PC-9 (cell line): ENCODE data around the gene DOCK9. TPM values are rescaled to one million over a fixed set of nuclear protein-coding genes. Genes with fewer than 3 reads are reported as not detected.

ENCODE experiments used
- BruUV-seq: library from RNA; stranded (reverse); fragments of 400-500 nt; replicated peaks from 2 replicates; lab custom pipeline; 2021; lab: Mats Ljungman, UMichigan
- CTCF ChIA-PET: fragments of 300-600 bp; sonication (Branson Sonifier 250); formaldehyde crosslinking; loops from one replicate; lab custom pipeline; 2022; ENCODE audit warnings: antibody characterized with exemption; lab: Charles Lee
- POLR2A ChIA-PET: fragments of 300-600 bp; sonication (Branson Sonifier 250); formaldehyde crosslinking; loops from one replicate; lab custom pipeline; 2022; ENCODE audit warnings: antibody characterized with exemption; ENCODE audit not compliant: unreplicated experiment; lab: Charles Lee
- DNase-seq, 2 experiments: peaks; one replicate each; pipeline versions ENCODE4 v3.0.0 to v3.0.0-alpha.2; 2015 to 2022; ENCODE audit warnings: mixed read lengths in 1 of 2
- H2AFZ ChIP-seq: fragments of 200-600 bp; sonication (generic); 2 replicates; pipeline ENCODE4 v1.8.1; 2017; ENCODE audit warnings: antibody characterized with exemption
- H3F3A ChIP-seq: fragments of 200-600 bp; sonication (generic); 2 replicates; pipeline ENCODE4 v1.8.1; 2017; ENCODE audit warnings: antibody characterized with exemption, mild to moderate bottlenecking, low read depth; ENCODE audit not compliant: insufficient read depth
- H3K27ac ChIP-seq: fragments of 200-600 bp; sonication (generic); 2 replicates; pipeline ENCODE4 v1.6.1; 2016; ENCODE audit warnings: mixed run types
- H3K27me3 ChIP-seq: fragments of 200-600 bp; sonication (generic); 2 replicates; pipeline ENCODE4 v1.6.1; 2016; ENCODE audit warnings: low read depth, mixed run types; ENCODE audit not compliant: insufficient read depth
- H3K36me3 ChIP-seq: fragments of 200-600 bp; sonication (generic); 2 replicates; pipeline ENCODE4 v1.6.1; 2016; ENCODE audit warnings: low read depth, mixed run types
- H3K4me1 ChIP-seq: fragments of 200-600 bp; sonication (generic); replicated peaks from 2 replicates; pipeline ENCODE4 v1.6.1; 2016; ENCODE audit warnings: mixed run types; ENCODE audit not compliant: insufficient read depth
- H3K4me2 ChIP-seq: fragments of 200-600 bp; sonication (generic); 2 replicates; pipeline ENCODE4 v1.6.1; 2017; ENCODE audit warnings: mixed run types
- H3K4me3 ChIP-seq: fragments of 200-600 bp; sonication (generic); 2 replicates; pipeline ENCODE4 v1.6.1; 2016; ENCODE audit warnings: mixed run types
- H3K79me2 ChIP-seq: fragments of 200-600 bp; sonication (generic); 2 replicates; pipeline ENCODE4 v1.6.1; 2017; ENCODE audit warnings: low read depth, mixed run types
- H3K9me2 ChIP-seq: fragments of 200-600 bp; sonication (generic); 2 replicates; pipeline ENCODE4 v1.8.1; 2017; ENCODE audit warnings: mild to moderate bottlenecking; ENCODE audit not compliant: insufficient read depth
- H3K9me3 ChIP-seq: fragments of 200-600 bp; sonication (generic); 2 replicates; pipeline ENCODE4 v1.8.1; 2016; ENCODE audit warnings: low read depth; ENCODE audit not compliant: insufficient read depth
- H4K20me1 ChIP-seq: fragments of 200-600 bp; sonication (generic); 2 replicates; pipeline ENCODE4 v1.8.1; 2017; ENCODE audit not compliant: insufficient read depth
- EZH2 ChIP-seq: fragments of 200-600 bp; sonication (generic); IDR thresholded peaks from 2 replicates; pipeline ENCODE4 v1.8.0; 2017; ENCODE audit warnings: antibody characterized with exemption, low read depth
- intact Hi-C: fragments of 100-400 bp; cut with micrococcal nuclease; formaldehyde crosslinking; loops from one replicate; pipeline ENCODE4 v1.10.0; 2022; ENCODE audit not compliant: unreplicated experiment
- total RNA-seq: library from RNA; stranded (reverse); gene quantifications from 2 replicates; pipeline ENCODE4 v1.2.3, GENCODE V29; 2021
- TF ChIP-seq, protein P1 (sequence below): fragments of 200-600 bp; sonication (generic); conservative IDR thresholded peaks from 2 replicates; pipeline ENCODE4 v1.6.1; 2017; ENCODE audit warnings: mixed run types, antibody characterized with exemption, mild to moderate bottlenecking, moderate library complexity

The DOCK9 gene
- total RNA-seq, 1 experiment from 2014 or later = 69.5 TPM

DNA sequence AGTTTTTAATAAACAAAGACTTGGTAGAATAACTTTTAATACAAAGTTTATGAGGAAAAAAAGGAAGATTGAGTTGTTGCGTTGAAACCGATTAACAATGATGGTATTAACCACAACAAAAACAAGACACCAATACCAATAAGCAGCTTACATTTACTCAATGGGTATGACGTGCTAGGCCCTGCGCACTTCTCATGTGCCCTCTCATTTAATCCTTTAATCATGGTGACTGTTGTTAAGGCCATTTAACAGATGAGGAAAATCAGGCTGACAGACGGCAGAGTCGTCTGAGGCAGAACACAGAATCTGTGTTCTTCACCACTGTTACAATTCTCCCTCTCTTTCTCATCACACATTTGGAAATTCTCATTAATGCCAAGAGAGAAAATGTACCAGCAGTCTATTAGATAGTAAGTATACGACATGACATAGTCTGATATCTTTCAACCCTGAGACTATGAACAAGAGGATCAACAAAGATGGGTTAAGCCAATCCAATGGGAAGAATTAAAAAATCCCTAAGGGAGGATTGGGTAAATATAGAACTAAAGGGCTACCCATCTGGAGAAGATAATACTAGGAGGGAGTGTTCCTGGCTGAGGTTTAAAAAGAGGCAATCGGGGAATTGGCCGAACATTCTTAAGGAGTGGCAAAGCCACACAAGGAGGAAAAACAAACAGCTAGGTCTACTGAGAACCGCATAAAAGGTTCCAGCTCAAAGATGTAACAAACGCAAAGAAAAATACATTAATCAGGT is 54.0 kb downstream of the DOCK9 start:
- Histone ChIP-seq H3K79me2 (no peaks in the 10 kb centered on the region), H3K9me2 (no peaks in the 10 kb centered on the region), H3K27me3 (no peaks in the 10 kb centered on the region), H2AFZ (no peak overlapping the region), H4K20me1 (no peaks in the 10 kb centered on the region), H3K27ac (no peak overlapping the region), H3K9me3 (no peaks in the 10 kb centered on the region), H3K36me3 (peaks cover 9% of the 10 kb centered on the region), H3K4me1 (peaks cover 8% of the 10 kb centered on the region; the same call in 1 of the 2 replicates), H3K4me3 (no peak overlapping the region), H3K4me2 (no peak overlapping the region), H3F3A (peaks cover 5% of the 10 kb centered on the region; the same call in 1 of the 2 replicates)
- ChIA-PET CTCF (no interaction called here), POLR2A (no interaction called here)
- no TSS peak for BruUV-seq
- DNase-seq = no peak
- intact Hi-C loops = no loop called here
- TF ChIP-seq, protein P1, sequence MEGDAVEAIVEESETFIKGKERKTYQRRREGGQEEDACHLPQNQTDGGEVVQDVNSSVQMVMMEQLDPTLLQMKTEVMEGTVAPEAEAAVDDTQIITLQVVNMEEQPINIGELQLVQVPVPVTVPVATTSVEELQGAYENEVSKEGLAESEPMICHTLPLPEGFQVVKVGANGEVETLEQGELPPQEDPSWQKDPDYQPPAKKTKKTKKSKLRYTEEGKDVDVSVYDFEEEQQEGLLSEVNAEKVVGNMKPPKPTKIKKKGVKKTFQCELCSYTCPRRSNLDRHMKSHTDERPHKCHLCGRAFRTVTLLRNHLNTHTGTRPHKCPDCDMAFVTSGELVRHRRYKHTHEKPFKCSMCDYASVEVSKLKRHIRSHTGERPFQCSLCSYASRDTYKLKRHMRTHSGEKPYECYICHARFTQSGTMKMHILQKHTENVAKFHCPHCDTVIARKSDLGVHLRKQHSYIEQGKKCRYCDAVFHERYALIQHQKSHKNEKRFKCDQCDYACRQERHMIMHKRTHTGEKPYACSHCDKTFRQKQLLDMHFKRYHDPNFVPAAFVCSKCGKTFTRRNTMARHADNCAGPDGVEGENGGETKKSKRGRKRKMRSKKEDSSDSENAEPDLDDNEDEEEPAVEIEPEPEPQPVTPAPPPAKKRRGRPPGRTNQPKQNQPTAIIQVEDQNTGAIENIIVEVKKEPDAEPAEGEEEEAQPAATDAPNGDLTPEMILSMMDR = no peak
- TF ChIP-seq EZH2 = no peak

DNA sequence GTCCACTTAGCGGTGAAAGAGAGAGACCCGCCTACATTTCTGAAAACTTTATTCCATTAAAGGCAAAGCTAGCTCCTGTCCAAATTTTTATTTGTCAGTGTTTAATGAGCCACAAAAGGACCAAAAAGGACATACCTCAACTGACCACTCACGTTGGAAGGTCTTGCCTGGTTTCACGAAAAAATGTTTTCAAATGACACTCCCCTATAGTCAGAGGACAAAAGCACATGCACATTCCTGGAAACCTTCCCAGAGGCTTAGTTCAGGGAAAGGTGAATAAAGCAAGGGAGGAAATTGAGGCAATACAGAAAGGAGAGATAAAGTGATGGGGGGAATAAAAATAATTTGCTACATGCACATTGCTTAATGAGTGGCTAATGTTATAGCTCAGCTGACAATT is 55.6 kb downstream of the DOCK9 start:
- no peak for DNase-seq
- no TSS peak for BruUV-seq

DNA sequence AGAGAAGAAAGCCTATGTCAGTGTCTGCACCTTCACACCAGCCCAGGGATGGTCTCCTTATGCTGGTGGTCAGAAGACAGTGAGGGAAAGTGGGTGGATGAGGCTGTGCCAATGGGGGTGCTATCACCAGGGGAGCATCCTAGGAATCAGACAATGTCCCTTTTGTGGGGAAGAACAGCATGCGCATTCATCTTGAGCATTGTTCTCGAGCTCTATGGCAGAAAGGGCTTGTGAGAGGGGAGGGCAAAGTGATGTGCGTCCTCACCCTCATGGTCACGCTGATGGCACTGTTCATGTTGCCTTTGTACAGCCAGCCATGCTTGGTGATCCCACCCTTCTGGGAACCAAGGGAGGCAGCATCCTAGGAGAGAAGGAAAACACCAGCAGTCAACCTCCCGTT is 56.1 kb downstream of the DOCK9 start:
- Histone ChIP-seq H3K4me2 (no peak overlapping the region), H3K36me3 (peaks cover 9% of the 10 kb centered on the region), H3K9me2 (no peaks in the 10 kb centered on the region), H2AFZ (no peak overlapping the region), H3K27me3 (no peaks in the 10 kb centered on the region), H3K4me3 (no peak overlapping the region), H3K9me3 (no peaks in the 10 kb centered on the region), H3K79me2 (no peaks in the 10 kb centered on the region), H4K20me1 (no peaks in the 10 kb centered on the region), H3K27ac (no peak overlapping the region), H3K4me1 (peaks cover 8% of the 10 kb centered on the region; the same call in 1 of the 2 replicates), H3F3A (no peaks in the 10 kb centered on the region)
- POLR2A ChIA-PET = no interaction called here
- intact Hi-C loops = no loop called here
- TF ChIP-seq, protein P1 = no peak
- no peak for TF ChIP-seq EZH2
- BruUV-seq = no TSS peak
- DNase-seq = no peak
- CTCF ChIA-PET = no interaction called here

More for the DNA sequence above, 55.6 kb downstream of the DOCK9 start:
- Histone ChIP-seq H3K9me2 (no peaks in the 10 kb centered on the region), H3K27me3 (no peaks in the 10 kb centered on the region), H3K9me3 (no peaks in the 10 kb centered on the region), H4K20me1 (no peaks in the 10 kb centered on the region), H3K4me1 (peaks cover 8% of the 10 kb centered on the region; the same call in 1 of the 2 replicates), H2AFZ (no peak overlapping the region), H3K79me2 (no peaks in the 10 kb centered on the region), H3K27ac (no peak overlapping the region), H3K4me3 (no peak overlapping the region), H3F3A (no peaks in the 10 kb centered on the region), H3K4me2 (no peak overlapping the region), H3K36me3 (peaks cover 9% of the 10 kb centered on the region)
- no peak for TF ChIP-seq EZH2
- TF ChIP-seq, protein P1 = no peak
- ChIA-PET CTCF (no interaction called here), POLR2A (no interaction called here)
- intact Hi-C loops = no loop called here
